Stomach (tissue), 4 donors: ENCODE measurements around the gene ATP10B.

Source experiments
- CTCF ChIP-seq, 7 experiments: fragments of 450-650 bp in 4 of 7; fragments of 200-600 bp in 3 of 7; sonication (generic) in 3 of 7; IDR thresholded peaks; one replicate each; pipeline ENCODE4 v1.5.1; 2016 to 2019; ENCODE audit warnings: antibody characterized with exemption in 7 of 7, control low read depth in 2 of 7, mild to moderate bottlenecking in 1 of 7
- POLR2A ChIP-seq, 4 donors: fragments of 450-650 bp; IDR thresholded peaks; one replicate each; pipeline ENCODE4 v1.6.1; 2016; ENCODE audit warnings: antibody characterized with exemption in 4 of 4, control low read depth in 2 of 4, mild to moderate bottlenecking in 1 of 4, moderate library complexity in 1 of 4
- POLR2AphosphoS5 ChIP-seq, 3 donors: sonication (generic); formaldehyde crosslinking; IDR thresholded peaks; one replicate each; pipeline ENCODE4 v1.6.1; 2016; ENCODE audit warnings: antibody characterized with exemption in 3 of 3

GRCh38 chr5:160675988-160676387 is 176.0 kb downstream of the ATP10B start:
- TF ChIP-seq CTCF (IDR thresholded peaks at IDR 0.05), result no peak
- TF ChIP-seq POLR2AphosphoS5 (IDR thresholded peaks at IDR 0.05), result no peak
- no peak for TF ChIP-seq POLR2A (IDR thresholded peaks at IDR 0.05)
